ENCODE data around the gene ANO6. TPM values are rescaled to one million over a fixed set of nuclear protein-coding genes. Genes with fewer than 3 reads are reported as not detected.

Gene ANO6
- total RNA-seq, 1 donor from 2014 or later, result 49.0 TPM

- H3K27me3 ChIP-seq, result no peaks in the 10 kb centered on the region
- TF ChIP-seq CTCF (IDR thresholded peaks at IDR 0.05) (no peak), EZH2 (IDR thresholded peaks at IDR 0.05) (no peak), EZH2phosphoT487 (IDR thresholded peaks at IDR 0.05) (no peak)
- H4K20me1 ChIP-seq (ENCODE audit: low read depth), result no peaks in the 10 kb centered on the region
- Mint-ChIP-seq H3K36me3 (peaks cover 17% of the 10 kb centered on the region), H3K4me1 (no peaks in the 10 kb centered on the region), H3K4me3 (no peak overlapping the region), H3K27me3 (ENCODE audit: insufficient read depth, low read depth) (no peaks in the 10 kb centered on the region), H3K27ac (no peak overlapping the region), H3K9me3 (peaks cover 8% of the 10 kb centered on the region)
- H3F3A ChIP-seq (ENCODE audit: low read depth), result no peaks in the 10 kb centered on the region
- no peak overlapping the region for H3K27ac ChIP-seq
- H3K9ac ChIP-seq, result no peak overlapping the region
- peaks cover 42% of the 10 kb centered on the region for H3K79me2 ChIP-seq (ENCODE audit: low read depth)
- H2AFZ ChIP-seq (replicated peaks), result no peak overlapping the region
- DNase-seq (ENCODE audit: low spot score), result no peak
- H3K36me3 ChIP-seq, result no peaks in the 10 kb centered on the region
- H3K4me1 ChIP-seq, result no peaks in the 10 kb centered on the region
- H3K9me3 ChIP-seq (ENCODE audit: low read depth), result no peaks in the 10 kb centered on the region
- no peak overlapping the region for H3K4me2 ChIP-seq
- no peak overlapping the region for H3K4me3 ChIP-seq
Measured at GRCh38 chr12:45246236-45246635, 30.3 kb downstream of the ANO6 start.

GRCh38 chr12:45247589-45247988 is 31.7 kb downstream of the ANO6 start:
- Histone ChIP-seq H3K9me3 (ENCODE audit: low read depth) (no peaks in the 10 kb centered on the region), H3F3A (ENCODE audit: low read depth) (no peaks in the 10 kb centered on the region), H4K20me1 (ENCODE audit: low read depth) (no peaks in the 10 kb centered on the region), H3K36me3 (no peaks in the 10 kb centered on the region), H3K9ac (no peak overlapping the region), H3K27me3 (no peaks in the 10 kb centered on the region), H3K4me3 (no peak overlapping the region), H3K27ac (no peak overlapping the region), H3K4me2 (no peak overlapping the region), H2AFZ (replicated peaks) (no peak overlapping the region), H3K4me1 (no peaks in the 10 kb centered on the region), H3K79me2 (ENCODE audit: low read depth) (peaks cover 43% of the 10 kb centered on the region)
- TF ChIP-seq CTCF (IDR thresholded peaks at IDR 0.05), result no peak
- TF ChIP-seq EZH2phosphoT487 (IDR thresholded peaks at IDR 0.05), result no peak
- TF ChIP-seq EZH2 (IDR thresholded peaks at IDR 0.05), result no peak
- H3K27ac Mint-ChIP-seq, result no peak overlapping the region
- peaks cover 16% of the 10 kb centered on the region for H3K36me3 Mint-ChIP-seq
- no peaks in the 10 kb centered on the region for H3K27me3 Mint-ChIP-seq (ENCODE audit: insufficient read depth, low read depth)
- H3K4me3 Mint-ChIP-seq, result no peak overlapping the region
- H3K9me3 Mint-ChIP-seq, result peaks cover 6% of the 10 kb centered on the region
- H3K4me1 Mint-ChIP-seq, result no peaks in the 10 kb centered on the region
- DNase-seq (ENCODE audit: low spot score), result no peak

GRCh38 chr12:45248095-45248494 is 32.2 kb downstream of the ANO6 start:
- H3K4me2 ChIP-seq, result no peak overlapping the region
- H3F3A ChIP-seq (ENCODE audit: low read depth), result no peaks in the 10 kb centered on the region
- H3K9ac ChIP-seq, result no peak overlapping the region
- DNase-seq (ENCODE audit: low spot score), result no peak
- H3K9me3 ChIP-seq (ENCODE audit: low read depth), result no peaks in the 10 kb centered on the region
- H3K27ac Mint-ChIP-seq, result no peak overlapping the region
- H3K79me2 ChIP-seq (ENCODE audit: low read depth), result peaks cover 43% of the 10 kb centered on the region
- no peak overlapping the region for H2AFZ ChIP-seq (replicated peaks)
- H3K36me3 ChIP-seq, result no peaks in the 10 kb centered on the region
- no peaks in the 10 kb centered on the region for H3K27me3 ChIP-seq
- peaks cover 6% of the 10 kb centered on the region for H3K9me3 Mint-ChIP-seq
- TF ChIP-seq EZH2phosphoT487 (IDR thresholded peaks at IDR 0.05) (no peak), EZH2 (IDR thresholded peaks at IDR 0.05) (no peak), CTCF (IDR thresholded peaks at IDR 0.05) (no peak)
- no peak overlapping the region for H3K27ac ChIP-seq
- peaks cover 15% of the 10 kb centered on the region for H3K36me3 Mint-ChIP-seq
- H4K20me1 ChIP-seq (ENCODE audit: low read depth), result no peaks in the 10 kb centered on the region
- H3K4me3 Mint-ChIP-seq, result no peak overlapping the region
- no peaks in the 10 kb centered on the region for H3K4me1 ChIP-seq
- H3K4me1 Mint-ChIP-seq, result no peaks in the 10 kb centered on the region
- no peak overlapping the region for H3K4me3 ChIP-seq
- no peaks in the 10 kb centered on the region for H3K27me3 Mint-ChIP-seq (ENCODE audit: insufficient read depth, low read depth)

All from neural progenitor cell (in vitro differentiated cells).